SK-N-SH (cell line): ENCODE measurements around the gene SULT1A4.
"Not testable (repeated sequence)": the region's sequence is repeated elsewhere in the genome, so short reads cannot be mapped to it uniquely, and the experiment has no call there.

Experiments used
- CTCF ChIP-seq: fragments of 200-600 bp; sonication (generic); IDR thresholded peaks from 2 replicates; pipeline ENCODE4 v1.6.1; 2017; ENCODE audit warnings: antibody characterized with exemption, mild to moderate bottlenecking, moderate library complexity
- ELF1 ChIP-seq: IDR thresholded peaks from 2 replicates; pipeline ENCODE4 v1.4.0; 2012
- FOXJ3 ChIP-seq: sonication (generic); formaldehyde crosslinking; IDR thresholded peaks from 2 replicates; pipeline ENCODE4 v1.5.1; 2020; ENCODE audit warnings: mild to moderate bottlenecking, missing genetic modification reagents
- JUND ChIP-seq: IDR thresholded peaks from 2 replicates; pipeline ENCODE4 v1.4.0; 2012
- MAX ChIP-seq: IDR thresholded peaks from 2 replicates; pipeline ENCODE4 v1.4.0; 2012; ENCODE audit warnings: low read depth
- NFIC ChIP-seq: IDR thresholded peaks from 2 replicates; pipeline ENCODE4 v1.4.0; 2012; ENCODE audit warnings: borderline replicate concordance
- NRF1 ChIP-seq: IDR thresholded peaks from 2 replicates; pipeline ENCODE4 v1.6.1; 2012; ENCODE audit warnings: low read depth, mild to moderate bottlenecking, low read length
- POLR2AphosphoS5 ChIP-seq: IDR thresholded peaks from 2 replicates; pipeline ENCODE4 v1.6.1; 2012; ENCODE audit warnings: low read depth, low read length
- RAD21 ChIP-seq: IDR thresholded peaks from 2 replicates; pipeline ENCODE4 v1.6.1; 2012; ENCODE audit warnings: mild to moderate bottlenecking, low read length
- RCOR1 ChIP-seq: fragments of 150-350 bp; IDR thresholded peaks from 2 replicates; pipeline ENCODE4 v1.6.1; 2017; ENCODE audit warnings: antibody characterized with exemption, low read length
- REST ChIP-seq: IDR thresholded peaks from 2 replicates; pipeline ENCODE4 v1.6.1; 2012; ENCODE audit warnings: mild to moderate bottlenecking, low read depth, low read length, moderate library complexity
- TAF1 ChIP-seq: IDR thresholded peaks from 2 replicates; pipeline ENCODE4 v1.6.1; 2012; ENCODE audit warnings: low read depth, mild to moderate bottlenecking, low read length, moderate library complexity, borderline replicate concordance
- TCF12 ChIP-seq: IDR thresholded peaks from 2 replicates; pipeline ENCODE4 v1.4.0; 2012
- USF2 ChIP-seq: fragments of 150-350 bp; IDR thresholded peaks from 2 replicates; pipeline ENCODE4 v1.6.1; 2017; ENCODE audit warnings: antibody characterized with exemption, low read length, low read depth, borderline replicate concordance

GRCh38 chr16:29423587-29423986, 36.1 kb upstream of the SULT1A4 start:
- TF ChIP-seq CTCF; RCOR1; RAD21; REST; JUND; USF2; POLR2AphosphoS5; ELF1; NRF1; TAF1; FOXJ3 (CRISPR knock-in tag); MAX; NFIC; TCF12: not testable (repeated sequence)
